Lung (tissue), 12 donors: ENCODE data around the gene ELAPOR2. TPM values are rescaled to one million over a fixed set of nuclear protein-coding genes. Genes with fewer than 3 reads are reported as not detected.

Source experiments
- ATAC-seq: fragments of 200-7000 bp; cut with Tn5 transposase; one replicate; pipeline ENCODE4 v1.9.1; 2020; ENCODE audit warnings: moderate number of reproducible peaks; ENCODE audit not compliant: insufficient read depth, low FRiP score
- DNase-seq, 3 donors: peaks; one replicate each; pipeline ENCODE4 v3.0.0-alpha.2; 2013 to 2017
- H3K27ac ChIP-seq, 2 donors: one replicate each; pipeline ENCODE4 v1.5.1; 2013; ENCODE audit warnings: mild to moderate bottlenecking in 2 of 2, moderate library complexity in 2 of 2, control low read depth in 1 of 2, inconsistent platforms in 1 of 2, low read depth in 1 of 2, low read length in 1 of 2
- H3K27me3 ChIP-seq, 3 donors: one replicate each; pipeline ENCODE4 v1.5.1; 2013; ENCODE audit warnings: low read length in 2 of 3; ENCODE audit not compliant: control insufficient read depth in 3 of 3, insufficient read depth in 3 of 3
- H3K36me3 ChIP-seq, 4 donors: one replicate each; pipeline ENCODE4 v1.5.1; 2013; ENCODE audit warnings: low read length in 4 of 4, mild to moderate bottlenecking in 1 of 4, moderate library complexity in 1 of 4; ENCODE audit not compliant: control insufficient read depth in 4 of 4, insufficient read depth in 4 of 4
- H3K4me1 ChIP-seq, 5 donors: one replicate each; pipeline ENCODE4 v1.5.1; 2013; ENCODE audit warnings: low read length in 5 of 5, mild to moderate bottlenecking in 2 of 5, moderate library complexity in 1 of 5; ENCODE audit not compliant: control insufficient read depth in 5 of 5, insufficient read depth in 5 of 5
- H3K4me3 ChIP-seq: one replicate; pipeline ENCODE4 v1.5.1; 2013; ENCODE audit warnings: mild to moderate bottlenecking, control low read depth, moderate library complexity
- H3K9ac ChIP-seq, 2 donors: one replicate each; pipeline ENCODE4 v1.5.1; 2013; ENCODE audit warnings: low read length in 2 of 2, control low read depth in 1 of 2; ENCODE audit not compliant: insufficient read depth in 1 of 2
- H3K9me3 ChIP-seq, 4 donors: one replicate each; pipeline ENCODE4 v1.5.1; 2013; ENCODE audit warnings: low read length in 3 of 4, mild to moderate bottlenecking in 1 of 4, moderate library complexity in 1 of 4; ENCODE audit not compliant: control insufficient read depth in 4 of 4, insufficient read depth in 3 of 4
- CTCF ChIP-seq: IDR thresholded peaks from 2 replicates; pipeline ENCODE4 v1.5.1; 2012; ENCODE audit warnings: mild to moderate bottlenecking; ENCODE audit errors: control extremely low read depth, extremely low read depth
- WGBS, 2 donors: extraction: QIAGEN DNeasy Blood & Tissue Kit; methylation state at CpG; one replicate each; pipeline ENCODE4 v1.1.7; 2013; 5-methylcytosine and 5-hydroxymethylcytosine counted together
- polyA plus RNA-seq, 2 donors: library from polyadenylated mRNA; stranded (reverse); fragments of 200-250 nt; gene quantifications; one replicate each; pipeline ENCODE4 v1.2.1, GENCODE V29; 2013
- total RNA-seq, 2 donors: library from RNA; depleted of rRNA in 1 of 2; stranded (reverse); fragments of >200 nt in 1 of 2; gene quantifications; one replicate each; pipeline ENCODE4 v1.2.1, GENCODE V29; 2014 to 2021
- donor health status: control.
- donor health status: control.
- donor health status: Bipolar disorder and iron deficiency.
- donor health status: healthy.
- donor health status: DM: yes; HTN: yes; CAD: no.

Gene ELAPOR2
- total and polyA plus RNA-seq, 4 donors = 16.1 to 64.1 (median 38.2) TPM

DNA sequence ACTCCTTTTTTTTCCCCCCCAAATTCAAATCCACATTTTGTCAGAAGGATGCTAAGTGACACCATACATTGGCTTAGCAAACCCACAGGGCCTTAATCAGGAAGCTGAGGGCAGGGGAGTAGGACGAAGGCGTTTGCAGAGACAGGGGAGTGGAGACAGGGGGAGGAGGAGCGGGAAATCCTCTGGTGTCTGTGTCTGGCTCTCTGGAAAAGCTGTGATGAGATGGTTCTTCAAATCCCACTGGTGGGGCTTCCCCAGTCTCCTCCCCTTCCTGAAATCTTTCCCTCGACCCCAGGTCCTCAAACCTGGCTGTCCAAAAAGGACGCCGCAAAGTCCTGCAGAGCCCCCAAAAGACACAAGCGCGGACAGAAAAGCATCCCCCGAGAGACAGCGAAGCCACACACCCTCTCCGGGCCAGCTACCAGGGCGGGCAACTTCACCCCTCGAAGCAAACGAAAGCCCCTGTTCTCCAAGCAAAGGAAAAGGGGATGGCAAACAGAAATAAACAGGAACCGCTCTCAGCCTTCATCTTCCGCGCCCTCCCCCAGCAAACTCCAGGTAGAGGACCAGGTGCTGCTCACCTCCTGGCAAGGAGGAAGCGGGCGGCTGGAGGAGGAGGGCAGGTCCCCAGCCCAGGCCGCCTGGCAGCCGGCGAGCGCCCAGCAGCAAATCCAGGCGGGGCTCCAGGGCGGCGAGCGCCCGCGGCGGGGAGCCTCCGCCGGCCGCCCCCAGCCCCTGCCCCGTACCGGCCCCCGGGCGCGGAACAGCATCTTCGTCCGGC is 520 bp downstream of the ELAPOR2 start:
- Histone ChIP-seq H3K27ac (peak overlapping the region in 1 of 2 donors; percentile 27), H3K27me3 (peaks cover 0 to 5% (median 0%) of the 10 kb centered on the region in 3 donors), H3K36me3 (no peaks in the 10 kb centered on the region), H3K4me1 (peaks cover 0 to 8% (median 0%) of the 10 kb centered on the region in 5 donors), H3K4me3 (peak overlapping the region; percentile 65), H3K9me3 (no peaks in the 10 kb centered on the region), H3K9ac (peak overlapping the region in 1 of 2 donors; percentile 14)
- 1 to 2% methylated on average over 26 to 40 of the region's 40 CpGs for WGBS, 2 donors
- no peak for TF ChIP-seq CTCF
- peak; percentile 23 to 26 (median 25) for DNase-seq
- peak; percentile 51 for ATAC-seq

GRCh38 chr7:87057210-87057609 is 2.2 kb downstream of the ELAPOR2 start:
- H3K9me3 ChIP-seq = no peaks in the 10 kb centered on the region
- WGBS, 2 donors = 89 to 91% methylated on average over 2 of the region's 2 CpGs
- peaks cover 0 to 1% (median 0%) of the 10 kb centered on the region in 4 donors for H3K36me3 ChIP-seq
- H3K4me1 ChIP-seq = peaks cover 0 to 8% (median 0%) of the 10 kb centered on the region in 5 donors
- H3K27me3 ChIP-seq = peaks cover 0 to 5% (median 0%) of the 10 kb centered on the region in 3 donors
- TF ChIP-seq CTCF = no peak
- DNase-seq (no peak), ATAC-seq (no peak)
- H3K4me3 ChIP-seq = no peak overlapping the region
- H3K27ac ChIP-seq = peak overlapping the region in 1 of 2 donors; percentile 33
- no peak overlapping the region for H3K9ac ChIP-seq

DNA sequence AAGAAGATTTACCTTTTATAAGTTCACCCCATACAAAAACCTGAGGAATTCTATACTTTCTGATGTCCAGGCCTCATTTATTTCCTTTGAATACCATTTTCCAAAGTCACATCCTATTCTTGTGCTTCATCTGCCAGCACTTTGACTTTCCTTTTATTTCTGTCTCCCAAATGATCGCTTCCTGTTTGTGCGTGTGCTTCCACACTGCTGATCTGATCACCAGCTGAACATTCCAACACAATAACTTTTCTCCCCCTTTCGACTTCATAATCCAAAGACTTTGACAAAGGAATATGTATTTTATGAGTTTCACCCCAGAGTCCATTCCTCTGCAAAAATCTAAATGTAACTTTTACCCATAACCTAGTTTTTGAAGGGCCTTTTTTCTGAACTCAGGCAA is 3.1 kb downstream of the ELAPOR2 start:
- DNase-seq = peak in 2 of 3 donors; percentile 15 to 22
- Histone ChIP-seq H3K4me3 (no peak overlapping the region), H3K9me3 (no peaks in the 10 kb centered on the region), H3K36me3 (peaks cover 0 to 1% (median 0%) of the 10 kb centered on the region in 4 donors), H3K27ac (no peak overlapping the region), H3K27me3 (peaks cover 0 to 5% (median 0%) of the 10 kb centered on the region in 3 donors), H3K9ac (no peak overlapping the region), H3K4me1 (peaks cover 0 to 8% (median 0%) of the 10 kb centered on the region in 5 donors)
- ATAC-seq = no peak
- 66 to 80% methylated on average over 3 of the region's 3 CpGs for WGBS, 2 donors
- no peak for TF ChIP-seq CTCF
